ENCODE results near the gene IRGC.

The IRGC gene

DNA sequence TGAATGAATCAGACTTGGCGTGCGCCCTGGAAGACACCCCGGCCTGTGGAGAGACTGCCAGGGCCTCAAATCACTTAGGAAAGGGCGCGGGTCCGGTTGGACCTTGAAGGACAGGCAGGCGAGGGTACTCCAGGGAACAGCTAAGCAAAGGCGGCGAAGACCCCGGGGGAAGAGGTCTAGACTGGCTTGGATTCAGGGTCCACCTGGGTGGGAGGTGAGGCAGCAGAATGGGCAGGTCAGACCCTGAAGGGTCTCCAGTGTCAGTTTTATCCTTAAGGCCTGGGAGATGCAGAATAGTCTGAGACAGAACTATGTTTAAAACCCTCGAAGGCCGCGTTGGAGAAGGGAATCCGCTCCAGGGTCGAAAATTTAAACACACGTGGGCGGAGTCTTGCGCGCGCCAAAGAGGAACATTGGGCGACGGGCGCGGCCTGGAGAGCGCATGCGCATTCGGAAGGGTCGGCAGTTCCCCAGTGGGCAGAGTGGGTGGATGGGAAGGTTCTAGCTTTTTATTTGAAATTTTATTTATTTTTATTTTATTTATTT, 39.5 kb downstream of the IRGC start (continued):
- TF ChIP-seq, protein P1, sequence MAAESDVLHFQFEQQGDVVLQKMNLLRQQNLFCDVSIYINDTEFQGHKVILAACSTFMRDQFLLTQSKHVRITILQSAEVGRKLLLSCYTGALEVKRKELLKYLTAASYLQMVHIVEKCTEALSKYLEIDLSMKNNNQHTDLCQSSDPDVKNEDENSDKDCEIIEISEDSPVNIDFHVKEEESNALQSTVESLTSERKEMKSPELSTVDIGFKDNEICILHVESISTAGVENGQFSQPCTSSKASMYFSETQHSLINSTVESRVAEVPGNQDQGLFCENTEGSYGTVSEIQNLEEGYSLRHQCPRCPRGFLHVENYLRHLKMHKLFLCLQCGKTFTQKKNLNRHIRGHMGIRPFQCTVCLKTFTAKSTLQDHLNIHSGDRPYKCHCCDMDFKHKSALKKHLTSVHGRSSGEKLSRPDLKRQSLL (tag by site-specific recombination; IDR thresholded peaks at IDR 0.05): peak; percentile 5; the same call in 1 of the 2 replicates
- no peak for TF ChIP-seq ZNF473 (tag by site-specific recombination; IDR thresholded peaks at IDR 0.05)
- TF ChIP-seq, protein P2, sequence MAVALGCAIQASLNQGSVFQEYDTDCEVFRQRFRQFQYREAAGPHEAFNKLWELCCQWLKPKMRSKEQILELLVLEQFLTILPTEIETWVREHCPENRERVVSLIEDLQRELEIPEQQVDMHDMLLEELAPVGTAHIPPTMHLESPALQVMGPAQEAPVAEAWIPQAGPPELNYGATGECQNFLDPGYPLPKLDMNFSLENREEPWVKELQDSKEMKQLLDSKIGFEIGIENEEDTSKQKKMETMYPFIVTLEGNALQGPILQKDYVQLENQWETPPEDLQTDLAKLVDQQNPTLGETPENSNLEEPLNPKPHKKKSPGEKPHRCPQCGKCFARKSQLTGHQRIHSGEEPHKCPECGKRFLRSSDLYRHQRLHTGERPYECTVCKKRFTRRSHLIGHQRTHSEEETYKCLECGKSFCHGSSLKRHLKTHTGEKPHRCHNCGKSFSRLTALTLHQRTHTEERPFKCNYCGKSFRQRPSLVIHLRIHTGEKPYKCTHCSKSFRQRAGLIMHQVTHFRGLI (tag by site-specific recombination; IDR thresholded peaks at IDR 0.05): no peak
- peak; percentile 79; the same call in 1 of the 2 replicates for TF ChIP-seq ZSCAN5A (tag by site-specific recombination; IDR thresholded peaks at IDR 0.05)
- TF ChIP-seq ZSCAN30 (tag by site-specific recombination; IDR thresholded peaks at IDR 0.05): peak; percentile 37; the same call in 1 of the 2 replicates
- no peak for TF ChIP-seq ZNF354C (tag by site-specific recombination; IDR thresholded peaks at IDR 0.05; ENCODE audit: borderline replicate concordance, low read depth)
- TF ChIP-seq ZNF76 (tag by site-specific recombination; IDR thresholded peaks at IDR 0.05; ENCODE audit: borderline replicate concordance, low read depth): peak; percentile 4; the same call in 1 of the 2 replicates
- TF ChIP-seq ZNF768 (tag by site-specific recombination; IDR thresholded peaks at IDR 0.05): no peak; the same call in 1 of the 2 replicates
- peak; percentile 39; the same call in 1 of the 2 replicates for TF ChIP-seq REST (tag by site-specific recombination; IDR thresholded peaks at IDR 0.05)
- no peak for TF ChIP-seq PRDM2 (tag by site-specific recombination; IDR thresholded peaks at IDR 0.05; ENCODE audit: borderline replicate concordance)
- peak; percentile 85 for TF ChIP-seq ZFP37 (tag by site-specific recombination; IDR thresholded peaks at IDR 0.05)
- peak; percentile 35 for TF ChIP-seq KLF8 (tag by site-specific recombination; IDR thresholded peaks at IDR 0.05)
- TF ChIP-seq ZNF830 (tag by site-specific recombination; IDR thresholded peaks at IDR 0.05; ENCODE audit: low read depth): no peak
- peak; percentile 61; the same call in 1 of the 2 replicates for TF ChIP-seq PRDM4 (tag by site-specific recombination; IDR thresholded peaks at IDR 0.05)
- no peak for TF ChIP-seq HOXC10 (CRISPR knock-in tag; IDR thresholded peaks at IDR 0.05)
- TF ChIP-seq HOXD13 (CRISPR knock-in tag; IDR thresholded peaks at IDR 0.05; ENCODE audit: borderline replicate concordance): no peak
- TF ChIP-seq ZNF292 (tag by site-specific recombination; IDR thresholded peaks at IDR 0.05; ENCODE audit: borderline replicate concordance, low read depth): no peak
- TF ChIP-seq ZNF658 (tag by site-specific recombination; IDR thresholded peaks at IDR 0.05): no peak
- TF ChIP-seq ZBTB48 (tag by site-specific recombination; IDR thresholded peaks at IDR 0.05): peak; percentile 60; the same call in 1 of the 2 replicates
- TF ChIP-seq ZNF514 (tag by site-specific recombination; IDR thresholded peaks at IDR 0.05): no peak
- no peak for TF ChIP-seq KLF9 (tag by site-specific recombination; IDR thresholded peaks at IDR 0.05; ENCODE audit: low read depth)
- TF ChIP-seq ZNF654 (tag by site-specific recombination; IDR thresholded peaks at IDR 0.05; ENCODE audit: low read depth): 0 out of 2 replicates have a peak, but pooled peaks have one; percentile 1
- peak; percentile 6 for TF ChIP-seq ZNF600 (tag by site-specific recombination; IDR thresholded peaks at IDR 0.05)
